DOHH2 (cell line): ENCODE results near the gene RUNX2.

Experiments
- CTCF ChIP-seq: fragments of 200-600 bp; sonication (generic); IDR thresholded peaks from one replicate; pipeline ENCODE4 v1.5.1; 2014; ENCODE audit warnings: antibody characterized with exemption, mild to moderate bottlenecking, low read depth, low read length; ENCODE audit not compliant: poor library complexity, severe bottlenecking
- EZH2phosphoT487 ChIP-seq: fragments of 200-600 bp; sonication (generic); IDR thresholded peaks from 2 replicates; pipeline ENCODE4 v1.6.1; 2017; ENCODE audit warnings: borderline replicate concordance, mild to moderate bottlenecking, antibody characterized with exemption, low read length, moderate library complexity, mixed read lengths

- TF ChIP-seq CTCF (no peak), EZH2phosphoT487 (no peak)
Observed at GRCh38 chr6:45607798-45608197, 279.7 kb downstream of the RUNX2 start.
